OCI-M2 (cell line): ENCODE data around the gene OIP5.
"Not testable (repeated sequence)": the region's sequence is repeated elsewhere in the genome, so short reads cannot be mapped to it uniquely, and the experiment has no call there.

Experiments used
- DNase-seq: peaks from one replicate; lab custom pipeline; 2025; ENCODE audit not compliant: unreplicated experiment; lab: John Stamatoyannopoulos, UW

Gene OIP5

DNA sequence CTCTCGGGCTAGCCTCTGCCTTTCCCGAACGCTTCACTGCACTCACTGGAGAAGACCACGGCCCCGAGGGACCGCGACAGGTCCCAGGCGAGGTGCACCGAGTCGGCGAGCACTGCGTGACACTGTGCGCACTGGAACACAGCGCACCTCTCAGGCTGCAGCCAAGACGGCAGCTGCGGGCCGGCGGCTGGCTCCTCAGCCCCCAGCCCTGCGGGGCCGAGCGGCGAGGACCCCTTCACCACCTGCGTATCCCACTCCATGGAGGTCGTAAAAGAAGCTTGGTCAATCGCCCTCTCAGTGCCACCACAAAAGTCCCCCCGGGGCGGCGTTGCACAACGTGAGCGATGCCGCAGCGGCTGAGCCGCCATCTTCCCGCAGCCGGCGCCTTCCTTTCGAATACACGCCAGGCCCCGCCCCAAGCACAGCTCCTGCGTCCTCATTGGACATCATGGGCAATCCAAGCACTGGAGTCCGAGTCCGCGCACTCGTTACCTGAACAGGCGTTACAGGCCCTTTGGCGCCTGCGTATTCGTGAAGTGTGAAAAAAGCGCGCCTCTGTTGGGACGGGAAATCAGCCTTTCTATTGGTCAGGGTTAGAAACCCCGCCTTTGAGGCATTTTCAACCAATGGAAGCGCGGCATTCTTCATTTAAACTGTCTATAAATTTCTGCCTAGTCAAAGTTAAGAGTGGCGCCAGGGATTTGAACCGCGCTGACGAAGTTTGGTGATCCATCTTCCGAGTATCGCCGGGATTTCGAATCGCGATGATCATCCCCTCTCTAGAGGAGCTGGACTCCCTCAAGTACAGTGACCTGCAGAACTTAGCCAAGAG is at the start of gene OIP5, which contains the start of gene NUSAP1:
OIP5 (minus strand) TSS at position 398 of the 832 bp plus-strand sequence; CDS start at position 368, 30 bp downstream.
NUSAP1 (plus strand) TSS at position 688 of the 832 bp plus-strand sequence; CDS start at position 765, 77 bp downstream.
- DNase-seq = peak; percentile 94

DNA sequence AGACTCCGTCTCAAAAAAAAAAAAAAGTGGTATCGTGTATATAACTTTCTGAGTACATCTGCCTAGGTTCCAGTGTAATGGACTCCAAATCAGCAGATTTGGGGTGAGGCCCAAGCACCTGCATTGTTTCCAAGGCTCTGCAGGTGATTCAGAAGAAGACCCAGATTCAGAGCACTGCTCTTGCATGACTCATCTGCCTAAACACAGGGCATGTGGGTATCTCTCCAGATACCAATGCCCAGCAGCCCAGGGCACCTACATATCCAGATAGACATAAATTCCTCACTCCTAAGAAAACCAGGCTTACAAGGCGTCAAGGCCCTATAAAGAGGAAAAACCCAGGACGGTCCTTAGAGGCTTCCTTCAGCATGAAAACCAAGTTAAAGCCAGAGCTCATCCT is 45.6 kb upstream of the OIP5 start:
- DNase-seq = no peak

DNA sequence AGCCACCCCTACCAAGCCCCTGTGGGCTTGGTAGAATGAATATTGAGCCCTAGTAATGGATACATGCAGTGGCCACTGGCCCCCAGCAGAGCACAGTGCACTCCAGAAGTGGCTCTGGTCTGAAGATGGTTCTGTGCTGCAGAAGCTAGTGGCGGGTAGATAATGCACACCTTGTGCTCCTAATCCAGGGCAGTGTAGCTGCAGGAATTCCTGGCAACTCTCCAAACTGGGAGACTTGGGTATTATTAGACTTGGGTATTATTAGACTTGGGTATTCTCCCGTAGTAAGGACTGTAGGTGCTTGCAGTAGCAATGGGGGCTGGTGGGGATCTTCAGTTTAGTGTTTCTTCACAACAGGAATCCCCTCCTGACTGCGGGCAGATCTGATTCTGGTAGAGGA is 35.0 kb upstream of the OIP5 start:
- DNase-seq = no peak

DNA sequence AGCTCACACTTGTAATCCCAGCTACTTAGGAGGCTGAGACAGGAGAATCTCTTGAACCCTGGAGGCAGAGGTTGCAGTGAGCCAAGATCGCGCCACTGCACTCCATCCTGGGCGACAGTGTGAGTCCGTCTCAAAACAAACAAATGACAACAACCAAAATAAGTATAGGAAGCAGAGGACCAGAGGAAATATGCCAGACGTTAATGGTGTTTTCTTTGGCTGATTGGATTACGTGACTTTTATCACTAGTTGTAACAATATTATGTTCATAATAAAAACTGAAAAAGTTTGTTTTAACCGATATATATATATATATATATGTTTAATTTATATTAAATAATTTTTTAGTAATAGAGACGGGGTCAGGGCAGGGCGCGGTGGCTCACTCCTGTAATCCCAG is 22.0 kb upstream of the OIP5 start:
- no peak for DNase-seq

DNA sequence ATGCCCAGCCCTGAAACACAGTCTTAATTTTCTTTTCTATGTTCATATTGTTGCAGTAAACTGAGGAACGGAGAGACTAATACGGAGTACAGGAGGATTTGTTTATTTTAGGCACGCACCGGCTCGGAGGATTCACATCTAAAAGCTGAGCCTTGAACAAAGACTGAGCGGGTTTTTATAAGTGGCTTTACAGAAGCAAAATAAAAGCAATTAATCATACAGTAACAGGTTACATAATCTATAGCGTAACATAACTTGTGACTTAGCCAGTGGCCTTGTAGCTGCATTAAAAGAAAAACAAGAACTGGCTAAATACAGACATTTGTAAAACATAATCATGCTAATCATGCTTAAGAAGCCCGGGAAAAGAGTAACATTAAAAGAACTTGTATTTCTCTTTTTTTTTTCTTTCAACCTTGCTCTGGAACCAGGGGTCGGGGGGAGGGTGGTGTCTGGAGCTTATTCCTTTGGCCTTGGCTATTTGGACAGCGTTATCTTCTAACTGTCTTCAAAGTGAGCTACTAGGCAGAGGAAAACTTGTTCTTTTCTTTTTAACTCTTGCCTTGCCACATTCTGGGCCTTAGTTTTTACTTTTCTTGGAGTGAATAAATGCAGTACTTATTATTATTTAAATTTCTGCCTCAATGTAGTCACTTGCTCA is 17.8 kb upstream of the OIP5 start:
- DNase-seq = no peak

DNA sequence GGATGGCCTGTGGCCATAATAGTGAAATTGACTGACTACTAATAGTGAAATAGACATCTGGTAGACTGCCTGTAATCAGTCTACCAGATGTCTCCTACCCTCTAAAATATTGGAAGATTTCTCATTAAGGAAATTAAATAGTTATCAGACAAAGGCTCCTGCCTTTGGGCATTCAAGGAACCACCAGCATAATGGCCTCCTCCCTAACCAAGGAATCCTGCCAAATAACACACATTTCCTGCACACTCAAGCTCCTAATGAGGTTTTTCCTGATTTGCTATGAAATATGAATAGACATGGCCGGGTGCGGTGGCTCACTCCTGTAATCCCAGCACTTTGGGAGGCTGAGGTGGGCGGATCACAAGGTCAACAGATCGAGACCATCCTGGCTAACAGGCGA is 14.8 kb upstream of the OIP5 start:
- DNase-seq = no peak

DNA sequence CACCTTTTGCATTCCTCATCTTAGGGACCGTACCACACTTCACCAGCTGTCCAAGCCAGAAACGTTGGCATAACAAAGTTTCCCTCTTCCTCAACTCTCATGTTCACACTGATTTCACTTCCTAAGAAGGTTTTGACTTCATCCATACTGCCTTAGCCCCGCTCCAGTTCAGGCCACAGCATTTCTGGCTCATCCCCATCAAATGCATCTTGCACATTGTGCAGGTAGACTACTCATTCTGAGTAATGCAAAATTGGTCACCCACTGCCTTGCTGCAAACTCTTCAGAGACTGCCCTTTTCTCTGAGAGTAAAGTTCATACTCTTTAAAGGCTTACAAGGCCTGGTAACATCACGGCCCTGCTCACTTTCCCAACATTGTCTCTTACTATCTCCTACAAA is 9.1 kb upstream of the OIP5 start:
- DNase-seq = no peak

DNA sequence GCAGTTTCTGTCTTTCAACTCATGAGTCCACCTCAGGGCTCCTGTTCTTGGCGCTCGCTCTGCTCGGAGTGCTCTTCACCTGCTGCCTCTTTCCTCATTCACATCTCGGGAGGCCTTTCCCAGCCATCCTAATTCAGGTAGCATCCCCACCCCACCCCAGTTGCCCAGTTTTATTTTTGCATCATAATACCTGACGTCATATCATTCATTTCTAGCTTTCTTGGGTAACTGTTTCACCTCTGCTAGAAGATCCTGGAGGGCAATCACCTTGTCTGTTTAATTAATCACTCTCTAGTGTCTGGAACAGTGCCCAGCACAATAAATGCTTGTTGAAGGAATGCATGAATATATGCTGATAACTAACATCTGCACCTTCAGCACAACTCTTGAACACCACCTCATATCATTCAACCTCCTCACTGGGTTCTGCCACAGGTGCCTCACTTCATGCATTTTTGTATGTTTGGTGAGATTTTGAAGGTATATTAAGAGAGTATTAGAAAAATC is 7.9 kb upstream of the OIP5 start:
- no peak for DNase-seq

DNA sequence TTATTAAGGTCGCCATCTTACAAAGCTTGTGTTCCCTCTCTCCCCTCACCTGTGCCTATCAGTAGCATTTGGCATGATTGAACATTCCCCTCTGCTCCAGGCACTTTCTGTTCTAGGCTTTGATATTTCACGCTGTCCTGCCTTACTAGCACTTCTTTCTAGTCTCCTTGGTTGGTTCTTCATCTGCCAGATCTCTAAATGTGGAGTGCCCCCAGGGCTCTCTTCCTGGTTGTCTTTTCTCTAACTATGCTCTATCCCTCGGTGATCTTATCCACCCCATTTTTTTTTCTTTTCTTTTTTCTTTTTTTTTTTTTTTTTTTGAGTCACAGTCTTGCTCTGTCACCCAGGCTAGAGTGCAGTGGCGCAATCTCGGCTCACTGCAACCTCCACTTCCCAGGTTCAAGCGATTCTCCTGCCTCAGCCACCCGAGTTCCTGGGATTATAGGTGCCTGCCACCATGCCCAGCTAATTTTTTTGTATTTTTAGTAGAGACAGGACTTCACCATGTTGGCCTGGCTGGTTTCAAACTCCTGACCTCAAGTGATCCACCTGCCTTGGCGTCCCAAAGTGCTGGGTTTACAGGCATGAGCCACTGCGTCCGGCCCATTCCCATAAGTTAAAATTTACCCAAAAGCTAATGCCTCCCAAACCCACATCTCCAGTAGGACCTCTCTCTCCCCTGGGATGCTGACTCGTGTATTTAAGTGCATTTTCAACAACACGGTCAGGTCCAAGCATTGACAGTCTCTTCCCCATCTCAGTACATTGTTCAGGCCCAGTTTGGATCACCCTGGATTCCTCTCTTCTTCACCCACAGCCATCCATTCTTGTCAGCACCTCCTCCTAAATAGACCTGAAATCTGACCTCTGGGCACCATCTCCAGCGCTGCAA is 5.5 kb upstream of the OIP5 start:
- no peak for DNase-seq

DNA sequence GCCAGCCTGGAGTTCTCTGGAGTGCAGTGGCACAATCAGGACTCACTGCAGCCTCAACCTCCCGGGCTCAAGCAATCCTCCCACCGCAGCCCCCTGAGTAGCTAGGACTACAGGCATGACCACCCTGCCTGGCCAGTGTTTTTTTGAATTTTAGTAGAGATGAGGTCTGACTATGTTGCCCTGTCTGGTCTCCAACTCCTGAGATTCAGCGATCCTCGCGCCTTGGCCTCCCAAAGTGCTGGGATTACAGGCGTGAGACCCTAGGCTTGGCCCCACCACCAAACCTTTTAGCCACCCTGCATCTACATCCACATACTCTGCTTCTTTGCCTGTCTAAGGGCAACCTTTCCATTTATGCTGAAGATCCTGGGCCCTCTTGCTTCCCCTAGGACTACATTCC is 4.7 kb upstream of the OIP5 start:
- DNase-seq = no peak

DNA sequence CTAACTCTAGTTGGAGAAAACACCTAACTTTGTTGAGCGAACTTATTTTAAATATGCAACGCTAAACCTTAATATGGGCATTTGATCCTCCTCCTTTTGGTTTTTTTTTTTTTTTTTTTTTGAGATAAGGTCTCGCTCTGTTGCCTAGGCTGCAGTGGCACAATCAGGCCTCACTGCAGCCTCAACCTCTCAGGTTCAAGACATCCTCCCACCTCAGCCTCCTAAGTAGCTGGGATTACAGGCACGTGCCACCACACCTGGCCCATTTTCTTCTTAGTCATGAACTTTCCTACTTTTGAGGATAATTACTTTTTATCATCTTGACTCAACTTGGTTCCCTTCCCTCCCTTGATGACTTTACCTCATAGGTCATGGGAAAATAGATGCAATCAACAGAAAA is 4.2 kb upstream of the OIP5 start:
- DNase-seq = no peak

DNA sequence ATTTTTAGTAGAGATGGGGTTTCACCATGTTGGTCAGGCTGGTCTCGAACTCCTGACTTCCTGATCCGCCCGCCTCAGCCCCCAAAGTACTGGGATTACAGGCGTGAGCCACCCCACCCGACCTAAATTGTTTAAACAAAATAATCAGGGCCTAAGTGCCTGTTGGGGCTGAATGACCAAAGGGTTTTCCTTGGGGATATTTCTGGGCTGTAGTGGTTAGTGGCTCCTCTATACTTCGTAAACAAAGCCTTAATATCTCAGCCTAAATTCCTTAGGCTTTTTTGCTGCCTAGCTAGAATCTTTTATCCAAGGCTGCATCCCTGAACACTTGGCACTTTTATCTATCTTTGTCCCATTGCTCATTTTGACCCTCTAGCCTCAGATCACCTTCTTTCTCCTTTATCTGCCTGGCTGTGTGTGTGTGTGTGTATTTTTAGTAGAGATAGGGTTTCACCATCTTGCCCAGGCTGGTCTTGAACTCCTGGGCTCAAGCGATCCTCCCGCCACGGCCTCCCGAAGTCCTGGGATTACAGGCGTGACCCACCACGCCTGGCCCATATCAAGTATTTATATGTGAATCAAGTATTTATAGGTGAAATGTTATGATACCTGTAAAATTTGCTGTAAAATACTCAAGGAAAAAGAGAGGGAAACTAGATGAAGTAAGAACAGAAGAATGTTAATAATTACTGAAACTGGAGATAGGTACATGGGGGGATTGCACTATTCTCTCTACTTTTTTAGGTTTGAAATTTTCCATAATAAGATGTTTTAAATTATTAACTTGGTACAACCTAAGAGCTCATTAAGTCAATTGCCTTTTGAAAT is 2.1 kb upstream of the OIP5 start:
- peak; percentile 27 for DNase-seq

DNA sequence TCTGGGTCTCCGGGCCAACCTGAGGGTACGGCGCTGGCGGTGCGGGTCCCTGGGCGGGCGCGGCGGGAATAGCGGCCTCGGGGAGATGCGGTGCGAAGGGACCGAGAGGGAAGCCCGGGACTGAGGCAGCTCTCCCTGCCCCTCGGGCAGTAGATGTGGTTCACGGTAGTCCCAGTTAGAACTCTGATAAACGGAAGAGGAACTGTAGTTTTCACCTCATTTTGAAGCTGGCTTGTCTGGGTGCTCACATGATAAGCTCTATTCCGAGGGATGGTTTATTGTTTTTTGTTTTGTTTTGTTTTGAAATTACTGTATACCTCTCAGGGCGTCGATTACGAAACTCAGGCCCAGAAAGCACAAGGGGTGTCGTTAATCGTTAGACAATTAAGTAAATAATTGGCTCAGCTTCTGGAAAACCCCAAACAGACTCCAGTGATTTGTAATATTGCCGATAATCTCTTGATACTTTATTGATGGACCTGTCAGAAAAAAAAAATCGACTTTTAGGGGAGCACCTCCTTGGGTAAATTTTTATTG is 703 bp upstream of the OIP5 start:
- no peak for DNase-seq

DNA sequence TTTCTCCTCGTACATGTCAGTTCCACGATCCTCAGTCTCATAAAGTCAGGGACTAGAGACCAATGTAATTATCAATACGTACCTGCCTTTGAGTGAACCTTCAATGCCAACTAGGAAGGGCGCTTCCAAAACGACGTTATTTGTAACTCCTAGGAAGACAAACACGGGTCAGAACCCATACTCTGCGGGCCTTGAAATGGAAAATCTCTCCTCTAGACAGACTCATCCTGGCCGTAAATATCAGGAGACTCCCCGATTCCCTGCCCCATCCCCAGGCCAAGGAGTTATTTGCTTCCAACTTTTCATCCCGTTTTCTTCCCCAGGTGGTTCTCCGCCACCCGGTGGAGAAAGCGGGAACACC is 578 bp downstream of the OIP5 start:
- no peak for DNase-seq

DNA sequence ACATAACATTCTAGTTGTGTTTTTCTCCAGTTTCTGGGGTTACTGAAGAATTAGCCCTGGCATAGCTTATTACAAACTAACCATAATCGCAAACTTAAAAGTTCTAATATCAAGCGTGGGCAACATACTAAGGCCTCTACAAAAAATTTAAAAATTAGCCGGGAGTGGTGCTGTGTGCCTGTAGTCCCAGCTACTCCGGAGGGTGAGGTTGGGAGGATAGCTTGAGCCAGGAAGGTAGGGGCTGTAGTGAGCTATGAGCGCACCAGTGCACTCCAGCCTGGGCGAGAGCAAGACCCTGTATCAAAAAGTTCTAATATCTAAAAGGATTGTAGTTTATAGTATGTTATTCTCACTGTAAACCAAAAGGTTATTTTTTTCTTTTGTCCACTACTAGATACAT is 1.1 kb downstream of the OIP5 start:
- DNase-seq = no peak

DNA sequence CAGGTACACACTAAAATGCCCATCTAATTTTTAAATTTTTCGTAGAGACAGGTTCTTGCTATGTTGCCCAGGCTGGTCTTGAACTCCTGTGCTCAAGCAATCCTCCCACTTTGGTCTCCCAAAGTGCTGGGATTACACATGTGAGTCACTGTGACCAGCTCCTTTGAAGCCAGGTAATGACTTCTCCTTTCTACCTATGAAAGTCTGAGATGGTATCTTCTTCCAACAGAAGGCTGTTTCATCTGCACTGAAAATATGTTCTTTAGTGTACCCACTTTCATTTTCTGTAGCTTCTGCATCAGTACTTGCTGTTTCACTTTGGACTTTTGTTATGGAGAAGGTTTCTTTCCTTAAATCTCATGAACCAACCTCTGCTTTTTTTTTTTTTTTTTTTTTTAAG is 8.8 kb downstream of the OIP5 start:
- no peak for DNase-seq

DNA sequence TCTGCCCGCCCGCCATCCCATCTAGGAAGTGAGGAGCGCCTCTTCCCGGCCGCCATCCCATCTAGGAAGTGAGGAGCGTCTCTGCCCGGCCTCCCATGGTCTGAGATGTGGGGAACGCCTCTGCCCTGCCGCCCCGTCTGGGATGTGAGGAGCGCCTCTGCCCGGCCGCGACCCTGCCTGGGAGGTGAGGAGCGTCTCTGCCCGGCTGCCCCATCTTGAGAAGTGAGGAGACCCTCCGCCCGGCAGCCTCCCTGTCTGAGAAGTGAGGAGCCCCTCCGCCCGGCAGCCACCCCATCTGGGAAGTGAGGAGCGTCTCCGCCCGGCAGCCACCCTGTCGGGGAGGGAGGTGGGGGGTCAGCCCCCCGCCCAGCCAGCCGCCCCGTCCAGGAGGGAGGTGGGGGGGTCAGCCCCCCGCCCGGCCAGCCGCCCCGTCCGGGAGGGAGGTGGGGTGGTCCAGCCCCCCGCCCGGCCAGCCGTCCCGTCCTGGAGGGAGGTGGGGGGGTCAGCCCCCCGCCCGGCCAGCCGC is 11.5 kb downstream of the OIP5 start:
- not testable (repeated sequence) for DNase-seq

DNA sequence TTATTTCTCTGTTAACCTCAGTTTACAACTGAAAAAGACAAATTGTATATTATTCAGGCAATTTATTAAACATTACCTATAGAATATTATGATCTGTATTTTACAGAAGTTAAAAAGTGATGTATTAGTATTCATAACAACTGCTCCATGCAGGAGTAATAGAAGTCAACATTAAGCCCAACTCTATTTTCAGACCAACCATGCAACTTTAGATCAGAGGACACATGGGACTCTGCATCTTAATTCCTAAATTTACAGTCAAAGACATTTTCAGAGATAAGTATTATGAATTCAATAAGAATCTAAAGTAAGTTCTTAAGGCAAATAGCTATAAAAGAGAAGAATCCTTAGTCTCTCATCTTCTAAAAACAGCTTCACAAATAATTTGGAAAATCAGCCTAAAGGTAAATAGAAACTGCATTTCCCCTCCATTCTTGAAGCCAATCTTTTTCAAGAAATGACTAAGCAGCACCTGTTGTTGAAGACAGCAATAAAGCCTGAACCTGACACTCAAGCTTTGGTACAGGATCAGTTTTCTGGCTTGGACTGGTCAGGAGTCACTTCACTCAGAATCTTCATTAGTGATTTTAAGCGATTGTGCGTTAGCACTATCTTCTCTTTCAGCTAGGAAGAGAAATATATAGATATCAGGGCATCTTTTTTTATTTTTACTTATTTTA is 23.0 kb downstream of the OIP5 start:
- DNase-seq = no peak

DNA sequence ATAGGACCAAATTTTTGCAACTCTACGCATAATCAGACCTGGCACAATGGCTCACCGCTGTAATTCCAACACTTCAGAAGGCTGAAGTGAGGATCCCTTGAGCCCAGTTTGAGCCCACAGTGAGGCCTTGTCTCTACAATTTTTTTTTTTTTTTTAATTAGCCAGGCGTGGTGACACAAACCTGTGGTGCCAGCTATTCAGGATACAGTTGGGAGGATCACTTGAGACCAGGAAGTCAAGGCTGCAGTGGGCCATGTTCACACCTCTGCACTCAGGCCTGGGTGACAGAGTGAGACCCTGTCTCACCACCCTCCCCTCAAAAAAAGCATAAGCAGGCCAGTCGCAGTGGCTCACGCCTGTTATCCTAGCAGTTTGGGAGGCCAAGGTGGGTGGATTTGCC is 24.7 kb downstream of the OIP5 start:
- DNase-seq = no peak
